ENCODE data around the gene ISCA2. TPM values are rescaled to one million over a fixed set of nuclear protein-coding genes. Genes with fewer than 3 reads are reported as not detected.
"Not testable (repeated sequence)": the region's sequence is repeated elsewhere in the genome, so short reads cannot be mapped to it uniquely, and the experiment has no call there.

ISCA2 gene, protein sequence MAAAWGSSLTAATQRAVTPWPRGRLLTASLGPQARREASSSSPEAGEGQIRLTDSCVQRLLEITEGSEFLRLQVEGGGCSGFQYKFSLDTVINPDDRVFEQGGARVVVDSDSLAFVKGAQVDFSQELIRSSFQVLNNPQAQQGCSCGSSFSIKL
- polyA plus RNA-seq (2013) = 25.3 TPM

DNA sequence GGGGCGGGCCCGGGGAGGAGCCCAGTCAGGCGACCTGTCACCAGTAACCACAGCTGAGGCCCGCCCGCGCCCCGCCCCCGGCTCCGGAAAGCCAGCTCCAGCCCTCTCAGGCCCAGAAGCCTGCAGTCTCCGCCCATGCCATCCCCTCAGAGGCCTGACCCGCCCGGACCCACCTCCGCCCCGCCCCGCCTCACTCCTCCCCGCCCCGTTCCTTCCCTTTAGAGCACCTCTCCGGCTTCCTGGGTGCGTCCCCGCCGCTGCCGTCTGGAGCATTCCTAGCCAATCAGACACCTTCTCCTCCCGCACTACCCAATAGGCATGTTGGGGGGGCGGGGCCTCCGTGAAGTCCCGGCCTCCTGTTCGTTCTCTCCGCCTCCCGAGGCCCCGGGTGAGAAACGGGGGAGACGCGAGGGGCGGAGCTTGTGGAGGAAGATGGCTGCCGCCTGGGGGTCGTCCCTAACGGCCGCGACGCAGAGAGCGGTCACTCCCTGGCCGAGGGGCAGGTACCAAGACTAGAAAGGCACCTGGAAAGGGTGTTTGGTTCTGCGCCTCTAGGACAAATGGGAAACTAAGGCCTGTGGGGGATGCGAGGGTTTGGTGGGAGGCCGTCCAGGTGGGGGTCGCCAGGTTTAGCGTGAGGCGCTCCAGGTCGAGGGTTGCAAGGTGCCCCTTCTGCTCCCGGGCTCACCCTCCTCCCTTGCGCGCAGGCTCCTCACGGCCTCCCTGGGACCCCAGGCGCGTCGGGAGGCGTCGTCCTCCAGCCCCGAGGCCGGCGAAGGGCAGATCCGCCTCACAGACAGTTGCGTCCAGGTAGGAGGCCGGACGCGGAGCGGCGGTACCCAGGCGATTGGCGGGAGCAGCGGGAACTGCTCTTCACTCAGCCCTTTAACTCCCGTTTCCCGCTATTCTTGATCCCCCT lies at the start of gene ISCA2:
Gene ISCA2 (plus strand): TSS at position 423 of the 919 bp plus-strand sequence. CDS start 10 bp downstream, at position 433.
- ChIA-PET CTCF (interaction anchor here (0.7 to 2.3 kb wide), 6 partner anchors 12 to 309 kb away, joined by 3 to 6 read pairs (median 4); no protein-coding TSS in a partner anchor), POLR2A (interaction anchor here (0.6 to 0.7 kb wide), 2 partner anchors 409 to 429 kb away, joined by 3 read pairs; partner anchors contain the start of gene LIN52)
- no peaks in the 10 kb centered on the region for H3K27me3 ChIP-seq (replicated peaks in 2 of 5; ENCODE audit: control insufficient read depth in 4 of 5, insufficient read depth in 5 of 5, low read length in 4 of 5)
- H3K4me3 ChIP-seq (ENCODE audit: control insufficient read depth in 1 of 7, extremely low read depth in 1 of 7, insufficient read depth in 4 of 7, low read depth in 2 of 7, low read length in 6 of 7) = peak within 1 kb of the TSS; percentile 82 to 99 (median 94)
- peak; percentile 98 to 99 (median 99) for DNase-seq
- H3K36me3 ChIP-seq (ENCODE audit: control insufficient read depth in 4 of 4, insufficient read depth in 4 of 4, low read length in 3 of 4) = peaks cover 0 to 6% (median under 1%) of the 10 kb centered on the region in 4 experiments
- 1% methylated on average over 44 of the region's 73 CpGs for WGBS (ENCODE audit: insufficient coverage)
- peaks cover 18 to 41% (median 37%) of the 10 kb centered on the region in 4 experiments for H3K4me1 ChIP-seq (ENCODE audit: control extremely low read depth in 1 of 4, control insufficient read depth in 4 of 4, insufficient read depth in 4 of 4, low read length in 3 of 4)
- peak within 1 kb of the TSS; percentile 62 to 87 for H3K27ac ChIP-seq (ENCODE audit: insufficient read depth in 1 of 2, low read depth in 1 of 2, low read length in 2 of 2, poor library complexity in 1 of 2, severe bottlenecking in 2 of 2)
- no peaks in the 10 kb centered on the region for H3K9me3 ChIP-seq (ENCODE audit: control extremely low read depth in 1 of 5, control insufficient read depth in 4 of 5, insufficient read depth in 2 of 5, low read depth in 1 of 5, low read length in 4 of 5)

- no peaks in the 10 kb centered on the region for H3K4me1 ChIP-seq (ENCODE audit: control extremely low read depth in 1 of 4, control insufficient read depth in 4 of 4, insufficient read depth in 4 of 4, low read length in 3 of 4)
- no peaks in the 10 kb centered on the region for H3K9me3 ChIP-seq (ENCODE audit: control extremely low read depth in 1 of 5, control insufficient read depth in 4 of 5, insufficient read depth in 2 of 5, low read depth in 1 of 5, low read length in 4 of 5)
- WGBS (ENCODE audit: insufficient coverage) = 50% methylated on average over 2 of the region's 3 CpGs
- ChIA-PET CTCF (no interaction called here), POLR2A (no interaction called here)
- DNase-seq = no peak
- H3K4me3 ChIP-seq (ENCODE audit: control insufficient read depth in 1 of 7, extremely low read depth in 1 of 7, insufficient read depth in 4 of 7, low read depth in 2 of 7, low read length in 6 of 7) = no peak overlapping the region
- no peaks in the 10 kb centered on the region for H3K27me3 ChIP-seq (replicated peaks in 2 of 5; ENCODE audit: control insufficient read depth in 4 of 5, insufficient read depth in 5 of 5, low read length in 4 of 5)
- H3K36me3 ChIP-seq (ENCODE audit: control insufficient read depth in 4 of 4, insufficient read depth in 4 of 4, low read length in 3 of 4) = no peaks in the 10 kb centered on the region
- H3K27ac ChIP-seq (ENCODE audit: insufficient read depth in 1 of 2, low read depth in 1 of 2, low read length in 2 of 2, poor library complexity in 1 of 2, severe bottlenecking in 2 of 2) = no peak overlapping the region
These were observed 48.7 kb upstream of the ISCA2 start for GRCh38 chr14:74444866-74445265.

DNA sequence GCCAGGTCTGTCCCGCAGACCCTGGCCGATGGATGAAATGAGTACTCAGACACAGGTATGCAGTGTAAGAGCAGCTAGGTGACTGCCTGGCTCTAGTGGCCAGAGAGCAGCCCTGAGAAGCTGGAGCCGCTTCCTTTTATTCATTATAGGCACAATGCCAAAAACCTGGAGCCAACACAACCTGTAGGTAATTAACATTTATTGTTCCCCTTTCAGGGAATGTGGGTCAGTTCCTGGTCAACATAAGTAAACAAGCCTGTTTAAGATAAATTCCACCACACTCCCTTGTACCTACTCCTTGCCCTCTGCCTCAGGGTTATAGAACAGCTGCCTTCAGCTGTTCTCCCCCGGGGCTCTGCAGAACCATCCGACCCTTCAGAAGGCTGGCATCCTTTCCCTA lies 39.2 kb upstream of the ISCA2 start:
- WGBS (ENCODE audit: insufficient coverage) = 100% methylated on average over 2 of the region's 5 CpGs
- H3K27me3 ChIP-seq (replicated peaks in 2 of 5; ENCODE audit: control insufficient read depth in 4 of 5, insufficient read depth in 5 of 5, low read length in 4 of 5); DNase-seq; H3K9me3 ChIP-seq (ENCODE audit: control extremely low read depth in 1 of 5, control insufficient read depth in 4 of 5, insufficient read depth in 2 of 5, low read depth in 1 of 5, low read length in 4 of 5); H3K36me3 ChIP-seq (ENCODE audit: control insufficient read depth in 4 of 4, insufficient read depth in 4 of 4, low read length in 3 of 4); H3K27ac ChIP-seq (ENCODE audit: insufficient read depth in 1 of 2, low read depth in 1 of 2, low read length in 2 of 2, poor library complexity in 1 of 2, severe bottlenecking in 2 of 2); POLR2A ChIA-PET; H3K4me3 ChIP-seq (ENCODE audit: control insufficient read depth in 1 of 7, extremely low read depth in 1 of 7, insufficient read depth in 4 of 7, low read depth in 2 of 7, low read length in 6 of 7); H3K4me1 ChIP-seq (ENCODE audit: control extremely low read depth in 1 of 4, control insufficient read depth in 4 of 4, insufficient read depth in 4 of 4, low read length in 3 of 4): not testable (repeated sequence)
- CTCF ChIA-PET = interaction anchor here (1.1 kb wide), 1 partner anchor 17 kb away, joined by 3 read pairs; no protein-coding TSS in a partner anchor

GRCh38 chr14:74456684-74457564 lies 36.6 kb upstream of the ISCA2 start:
- ChIA-PET POLR2A (no interaction called here), CTCF (interaction anchor here (1.7 kb wide), 1 partner anchor 22 kb away, joined by 10 read pairs; no protein-coding TSS in a partner anchor)
- no peak overlapping the region for H3K4me3 ChIP-seq (ENCODE audit: control insufficient read depth in 1 of 7, extremely low read depth in 1 of 7, insufficient read depth in 4 of 7, low read depth in 2 of 7, low read length in 6 of 7)
- H3K4me1 ChIP-seq (ENCODE audit: control extremely low read depth in 1 of 4, control insufficient read depth in 4 of 4, insufficient read depth in 4 of 4, low read length in 3 of 4) = peaks cover 0 to 19% (median 10%) of the 10 kb centered on the region in 4 experiments
- no peaks in the 10 kb centered on the region for H3K36me3 ChIP-seq (ENCODE audit: control insufficient read depth in 4 of 4, insufficient read depth in 4 of 4, low read length in 3 of 4)
- no peak overlapping the region for H3K27ac ChIP-seq (ENCODE audit: insufficient read depth in 1 of 2, low read depth in 1 of 2, low read length in 2 of 2, poor library complexity in 1 of 2, severe bottlenecking in 2 of 2)
- no peaks in the 10 kb centered on the region for H3K9me3 ChIP-seq (ENCODE audit: control extremely low read depth in 1 of 5, control insufficient read depth in 4 of 5, insufficient read depth in 2 of 5, low read depth in 1 of 5, low read length in 4 of 5)
- H3K27me3 ChIP-seq (replicated peaks in 2 of 5; ENCODE audit: control insufficient read depth in 4 of 5, insufficient read depth in 5 of 5, low read length in 4 of 5) = no peaks in the 10 kb centered on the region
- DNase-seq = no peak
- WGBS (ENCODE audit: insufficient coverage) = over 99% methylated on average over 15 of the region's 17 CpGs

- Histone ChIP-seq H3K27me3 (replicated peaks in 2 of 5; ENCODE audit: control insufficient read depth in 4 of 5, insufficient read depth in 5 of 5, low read length in 4 of 5) (no peaks in the 10 kb centered on the region), H3K4me1 (ENCODE audit: control extremely low read depth in 1 of 4, control insufficient read depth in 4 of 4, insufficient read depth in 4 of 4, low read length in 3 of 4) (peaks cover 0 to 19% (median 10%) of the 10 kb centered on the region in 4 experiments), H3K9me3 (ENCODE audit: control extremely low read depth in 1 of 5, control insufficient read depth in 4 of 5, insufficient read depth in 2 of 5, low read depth in 1 of 5, low read length in 4 of 5) (no peaks in the 10 kb centered on the region), H3K4me3 (ENCODE audit: control insufficient read depth in 1 of 7, extremely low read depth in 1 of 7, insufficient read depth in 4 of 7, low read depth in 2 of 7, low read length in 6 of 7) (no peak overlapping the region), H3K27ac (ENCODE audit: insufficient read depth in 1 of 2, low read depth in 1 of 2, low read length in 2 of 2, poor library complexity in 1 of 2, severe bottlenecking in 2 of 2) (no peak overlapping the region), H3K36me3 (ENCODE audit: control insufficient read depth in 4 of 4, insufficient read depth in 4 of 4, low read length in 3 of 4) (no peaks in the 10 kb centered on the region)
- WGBS (ENCODE audit: insufficient coverage) = 100% methylated on average over 3 of the region's 4 CpGs
- ChIA-PET POLR2A (no interaction called here), CTCF (interaction anchor here (1.6 to 1.7 kb wide), 2 partner anchors 21 to 96 kb away, joined by 4 to 10 read pairs; no protein-coding TSS in a partner anchor)
- no peak for DNase-seq
These were observed 36.0 kb upstream of the ISCA2 start for GRCh38 chr14:74457565-74457895.

GRCh38 chr14:74459289-74459946 lies 34.1 kb upstream of the ISCA2 start:
- DNase-seq = peak; percentile 41 to 77 (median 77)
- Histone ChIP-seq H3K36me3 (ENCODE audit: control insufficient read depth in 4 of 4, insufficient read depth in 4 of 4, low read length in 3 of 4) (no peaks in the 10 kb centered on the region), H3K27me3 (replicated peaks in 2 of 5; ENCODE audit: control insufficient read depth in 4 of 5, insufficient read depth in 5 of 5, low read length in 4 of 5) (no peaks in the 10 kb centered on the region), H3K4me3 (ENCODE audit: control insufficient read depth in 1 of 7, extremely low read depth in 1 of 7, insufficient read depth in 4 of 7, low read depth in 2 of 7, low read length in 6 of 7) (no peak overlapping the region), H3K9me3 (ENCODE audit: control extremely low read depth in 1 of 5, control insufficient read depth in 4 of 5, insufficient read depth in 2 of 5, low read depth in 1 of 5, low read length in 4 of 5) (no peaks in the 10 kb centered on the region), H3K4me1 (ENCODE audit: control extremely low read depth in 1 of 4, control insufficient read depth in 4 of 4, insufficient read depth in 4 of 4, low read length in 3 of 4) (peaks cover 0 to 19% (median 10%) of the 10 kb centered on the region in 4 experiments), H3K27ac (ENCODE audit: insufficient read depth in 1 of 2, low read depth in 1 of 2, low read length in 2 of 2, poor library complexity in 1 of 2, severe bottlenecking in 2 of 2) (no peak overlapping the region)
- ChIA-PET POLR2A (interaction anchor here (0.6 kb wide), 1 partner anchor 1535 kb away, joined by 4 read pairs; no protein-coding TSS in a partner anchor), CTCF (interaction anchor here (0.7 to 3.0 kb wide), 12 partner anchors 11 to 98 kb away, joined by 3 to 13 read pairs (median 4); partner anchors contain the start of gene NPC2)
- WGBS (ENCODE audit: insufficient coverage) = 77% methylated on average over 9 of the region's 10 CpGs

All from common myeloid progenitor, CD34-positive (primary cell).